GM20000 (cell line): ENCODE data around the gene RARRES1.

ENCODE experiments used
- DNase-seq: peaks from one replicate; pipeline ENCODE4 v3.0.0; 2012; ENCODE audit warnings: low spot score
- CTCF ChIP-seq: IDR thresholded peaks from 2 replicates; pipeline ENCODE4 v1.5.1; 2012; ENCODE audit warnings: mild to moderate bottlenecking, control low read depth; ENCODE audit errors: extremely low read depth, missing control alignments

RARRES1 gene

GRCh38 chr3:158685159-158685558 lies 47.1 kb downstream of the RARRES1 start:
- no peak for TF ChIP-seq CTCF
- no peak for DNase-seq

- TF ChIP-seq CTCF = no peak
- no peak for DNase-seq
These were observed 48.9 kb downstream of the RARRES1 start for GRCh38 chr3:158683230-158683962.

- no peak for TF ChIP-seq CTCF
- DNase-seq = no peak
These were observed 51.4 kb downstream of the RARRES1 start for GRCh38 chr3:158680861-158681260.

GRCh38 chr3:158679547-158680000 lies 52.7 kb downstream of the RARRES1 start:
- no peak for TF ChIP-seq CTCF
- no peak for DNase-seq

- TF ChIP-seq CTCF = no peak
- no peak for DNase-seq
These were observed 53.6 kb downstream of the RARRES1 start for GRCh38 chr3:158678687-158679086.

- peak; percentile 75 for TF ChIP-seq CTCF
- peak; percentile 87 for DNase-seq
These were observed 59.8 kb downstream of the RARRES1 start, which contains the start of gene LXN for GRCh38 chr3:158672215-158673176. Gene LXN, minus strand, starts transcription at chr3:158672648. Its CDS starts 170 bp downstream, at chr3:158672478.

- DNase-seq = peak; percentile 10
- TF ChIP-seq CTCF = no peak
These were observed 60.4 kb downstream of the RARRES1 start for GRCh38 chr3:158671821-158672214.
